WERI-Rb-1 (cell line): ENCODE measurements around the gene GGCX.

Experiments used
- DNase-seq: peaks from one replicate; pipeline ENCODE4 v3.0.0-alpha.2; 2020
- H3K27ac ChIP-seq: fragments of 250-450 bp; sonication (Bioruptor Pico); 2 replicates; pipeline ENCODE4 v1.5.1; 2020; ENCODE audit warnings: mild to moderate bottlenecking, moderate library complexity
- H3K27me3 ChIP-seq: fragments of 250-450 bp; sonication (Bioruptor Pico); 2 replicates; pipeline ENCODE4 v1.5.1; 2021; ENCODE audit warnings: mild to moderate bottlenecking, low read depth, moderate library complexity; ENCODE audit not compliant: insufficient read depth, severe bottlenecking
- H3K36me3 ChIP-seq: fragments of 250-450 bp; sonication (Bioruptor Pico); 2 replicates; pipeline ENCODE4 v1.5.1; 2020; ENCODE audit warnings: mild to moderate bottlenecking, moderate library complexity
- H3K4me3 ChIP-seq: 2 replicates; pipeline ENCODE4 v1.5.1; 2011; ENCODE audit warnings: low read depth, mild to moderate bottlenecking, control low read depth, low read length
- H3K9me3 ChIP-seq: fragments of 250-450 bp; sonication (Bioruptor Pico); 2 replicates; pipeline ENCODE4 v1.5.1; 2021; ENCODE audit warnings: mild to moderate bottlenecking, moderate library complexity; ENCODE audit not compliant: severe bottlenecking
- TF ChIP-seq, protein P1 (sequence below): IDR thresholded peaks from 2 replicates; pipeline ENCODE4 v1.5.1; 2011; ENCODE audit warnings: low read depth, mild to moderate bottlenecking, control low read depth, inconsistent platforms, low read length

Gene GGCX

DNA sequence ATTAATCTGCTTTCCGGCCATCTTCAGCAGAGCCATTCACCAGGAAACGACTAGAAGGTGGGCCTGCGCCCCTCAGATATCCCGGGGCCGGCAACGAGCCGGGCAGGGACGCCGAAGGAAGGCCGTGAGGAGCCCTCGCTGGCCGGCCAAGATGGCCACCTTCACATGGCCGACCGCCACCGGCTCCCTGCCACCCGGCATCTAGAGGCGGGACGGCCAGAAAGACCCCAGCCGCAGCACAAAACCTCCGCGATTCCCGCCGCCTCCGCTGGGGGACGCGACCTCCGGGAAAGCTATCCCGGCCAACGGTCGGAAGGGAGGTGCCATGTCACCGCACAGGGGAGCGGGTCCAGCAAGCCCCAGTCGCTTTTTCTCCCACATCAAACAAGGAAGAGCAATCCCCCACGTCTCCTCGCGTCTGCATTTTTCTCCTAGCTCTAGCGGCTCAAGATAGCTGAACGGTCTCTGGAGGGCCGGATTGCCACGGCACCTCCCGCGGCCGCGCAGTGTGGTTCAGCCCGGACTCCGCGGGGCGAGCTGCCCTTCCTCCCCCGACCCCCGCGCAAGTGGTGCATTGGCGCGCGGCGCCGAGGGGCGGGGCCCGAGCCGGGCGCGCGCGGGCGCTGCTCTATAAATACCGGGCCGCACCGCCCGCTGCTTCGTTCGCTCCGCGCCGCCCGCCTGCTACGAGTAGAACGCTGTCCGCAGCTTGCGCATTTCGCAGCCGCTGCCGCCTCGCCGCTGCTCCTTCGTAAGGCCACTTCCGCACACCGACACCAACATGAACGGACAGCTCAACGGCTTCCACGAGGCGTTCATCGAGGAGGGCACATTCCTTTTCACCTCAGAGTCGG, 22.6 kb downstream of the GGCX start, which contains the start of gene MAT2A:
MAT2A (plus strand) TSS at position 662 of the 854 bp plus-strand sequence; CDS start at position 782, 120 bp downstream.
- Histone ChIP-seq H3K27ac (peak within 1 kb of the TSS; percentile 99), H3K36me3 (peaks cover 51% of the 10 kb centered on the region), H3K4me3 (peak within 1 kb of the TSS; percentile 85), H3K9me3 (no peaks in the 10 kb centered on the region), H3K27me3 (no peaks in the 10 kb centered on the region)
- TF ChIP-seq, protein P1, sequence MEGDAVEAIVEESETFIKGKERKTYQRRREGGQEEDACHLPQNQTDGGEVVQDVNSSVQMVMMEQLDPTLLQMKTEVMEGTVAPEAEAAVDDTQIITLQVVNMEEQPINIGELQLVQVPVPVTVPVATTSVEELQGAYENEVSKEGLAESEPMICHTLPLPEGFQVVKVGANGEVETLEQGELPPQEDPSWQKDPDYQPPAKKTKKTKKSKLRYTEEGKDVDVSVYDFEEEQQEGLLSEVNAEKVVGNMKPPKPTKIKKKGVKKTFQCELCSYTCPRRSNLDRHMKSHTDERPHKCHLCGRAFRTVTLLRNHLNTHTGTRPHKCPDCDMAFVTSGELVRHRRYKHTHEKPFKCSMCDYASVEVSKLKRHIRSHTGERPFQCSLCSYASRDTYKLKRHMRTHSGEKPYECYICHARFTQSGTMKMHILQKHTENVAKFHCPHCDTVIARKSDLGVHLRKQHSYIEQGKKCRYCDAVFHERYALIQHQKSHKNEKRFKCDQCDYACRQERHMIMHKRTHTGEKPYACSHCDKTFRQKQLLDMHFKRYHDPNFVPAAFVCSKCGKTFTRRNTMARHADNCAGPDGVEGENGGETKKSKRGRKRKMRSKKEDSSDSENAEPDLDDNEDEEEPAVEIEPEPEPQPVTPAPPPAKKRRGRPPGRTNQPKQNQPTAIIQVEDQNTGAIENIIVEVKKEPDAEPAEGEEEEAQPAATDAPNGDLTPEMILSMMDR = peak; percentile 88
- DNase-seq = peak; percentile 96

DNA sequence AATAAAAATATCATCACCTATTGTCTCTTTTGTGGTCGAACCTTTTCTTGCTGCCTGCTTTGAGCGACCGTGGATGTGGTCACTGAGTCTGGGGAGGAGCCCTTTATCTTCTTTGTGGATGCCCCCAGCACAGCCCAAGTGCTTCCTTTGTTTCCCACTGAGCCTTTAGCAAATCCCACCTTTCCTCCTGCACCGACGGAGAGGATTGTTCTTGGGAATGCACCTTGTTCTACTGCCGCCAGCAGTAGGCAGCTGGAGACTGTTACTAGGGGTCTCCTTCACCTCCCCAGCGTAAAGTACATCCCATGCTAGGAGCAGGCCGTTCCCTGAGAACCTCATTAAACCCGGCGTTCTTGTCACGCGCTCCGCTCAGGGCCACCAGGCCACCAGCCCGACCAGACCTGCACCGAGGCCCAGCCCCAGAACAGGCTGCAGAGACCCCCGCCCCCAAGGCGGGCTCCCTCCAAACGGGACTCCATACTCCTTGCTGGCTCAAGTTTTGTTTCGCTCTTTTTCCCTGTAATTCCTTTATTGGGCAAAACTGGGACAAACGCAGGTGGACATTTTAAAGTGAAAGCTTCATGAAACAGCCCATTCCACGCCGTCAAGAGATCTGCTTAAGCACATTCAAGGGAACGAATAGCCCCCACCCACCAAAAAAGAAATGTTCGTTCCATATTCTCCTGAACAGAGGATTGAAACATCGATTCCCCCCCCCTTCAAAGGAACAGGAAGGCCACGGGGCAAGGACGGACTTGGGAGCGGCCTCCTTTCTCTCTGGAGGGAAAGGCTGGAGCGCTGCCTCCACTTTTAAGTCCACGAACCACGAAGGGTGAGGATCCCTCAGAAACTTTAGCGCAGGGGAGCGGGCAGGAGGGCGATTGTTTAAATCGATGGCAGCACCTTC, 23.4 kb downstream of the GGCX start:
- Histone ChIP-seq H3K4me3 (peak overlapping the region; percentile 85), H3K27ac (peak overlapping the region; percentile 99), H3K9me3 (no peaks in the 10 kb centered on the region), H3K36me3 (peaks cover 42% of the 10 kb centered on the region), H3K27me3 (no peaks in the 10 kb centered on the region)
- DNase-seq = peak; percentile 75
- TF ChIP-seq, protein P1 = peak; percentile 59

DNA sequence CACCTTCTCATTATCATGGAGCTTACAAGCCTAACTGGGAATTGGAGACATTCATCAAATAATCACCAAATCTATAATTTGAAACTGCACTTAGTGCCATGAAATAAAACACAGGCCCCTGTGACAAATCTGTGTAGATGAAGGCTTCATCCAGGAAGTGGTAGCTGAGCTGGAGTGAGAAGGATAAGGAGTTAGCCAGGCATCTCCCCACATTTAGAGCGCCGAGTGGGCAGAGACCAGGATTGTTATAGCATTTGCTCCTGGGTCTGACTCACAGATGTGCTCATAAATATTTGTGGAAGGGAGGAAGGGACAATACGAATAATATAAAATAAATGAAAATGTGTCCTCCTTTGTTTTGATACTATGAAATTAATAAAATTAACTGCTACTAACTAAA, 24.8 kb downstream of the GGCX start:
- H3K4me3 ChIP-seq = no peak overlapping the region
- peak overlapping the region; percentile 99 for H3K27ac ChIP-seq
- TF ChIP-seq, protein P1 = no peak
- H3K27me3 ChIP-seq = no peaks in the 10 kb centered on the region
- DNase-seq = no peak
- H3K36me3 ChIP-seq = peaks cover 29% of the 10 kb centered on the region
- no peaks in the 10 kb centered on the region for H3K9me3 ChIP-seq

DNA sequence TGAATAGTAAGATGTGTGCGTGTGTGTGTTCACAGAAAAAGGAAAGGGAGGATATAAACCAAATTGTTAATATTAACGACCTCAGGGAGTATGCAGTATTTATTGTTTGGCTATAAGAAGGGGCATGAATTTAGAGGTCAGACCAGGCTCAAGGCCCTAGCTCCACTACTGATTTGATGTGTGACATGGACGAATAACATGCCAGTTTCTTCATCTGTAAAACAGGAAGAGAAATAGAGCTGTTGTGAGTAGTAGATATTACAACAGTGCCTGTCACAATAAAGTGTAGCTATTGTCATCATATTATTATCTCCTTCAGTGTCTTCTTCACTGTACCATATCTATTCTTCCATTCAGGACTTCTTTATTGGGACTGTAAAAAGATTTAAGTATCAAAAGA, 26.4 kb downstream of the GGCX start:
- no peak overlapping the region for H3K27ac ChIP-seq

DNA sequence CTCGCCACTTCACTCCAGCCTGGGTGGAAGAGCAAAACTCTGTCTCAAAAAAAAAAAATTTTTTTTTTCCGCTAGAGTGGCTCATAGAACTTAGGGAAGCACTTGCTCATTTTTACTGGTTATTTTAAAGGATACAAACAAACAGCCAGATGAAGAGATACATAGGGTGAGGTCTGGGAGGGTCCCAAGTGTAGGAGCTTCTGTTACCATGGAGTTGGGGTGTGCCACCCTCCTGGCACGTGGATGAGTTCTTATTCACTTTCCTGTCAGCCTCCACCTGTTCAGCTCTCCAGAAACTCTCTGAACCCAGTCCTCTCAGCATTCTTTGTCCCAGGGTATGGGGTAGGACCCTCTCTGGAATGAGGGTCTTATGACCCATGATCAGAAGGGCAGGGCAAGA, 27.2 kb downstream of the GGCX start:
- Histone ChIP-seq H3K27me3 (no peaks in the 10 kb centered on the region), H3K9me3 (peaks cover 3% of the 10 kb centered on the region), H3K4me3 (no peak overlapping the region), H3K27ac (no peak overlapping the region), H3K36me3 (peaks cover 5% of the 10 kb centered on the region)
- no peak for DNase-seq
- TF ChIP-seq, protein P1 = no peak

More for the DNA sequence above, 26.4 kb downstream of the GGCX start:
- H3K36me3 ChIP-seq = peaks cover 13% of the 10 kb centered on the region
- no peak for DNase-seq
- no peak overlapping the region for H3K4me3 ChIP-seq
- no peaks in the 10 kb centered on the region for H3K9me3 ChIP-seq
- TF ChIP-seq, protein P1 = no peak
- no peaks in the 10 kb centered on the region for H3K27me3 ChIP-seq
